Measurements from ENCODE around the gene MRM1. TPM values are rescaled to one million over a fixed set of nuclear protein-coding genes. Genes with fewer than 3 reads are reported as not detected.

Gene MRM1
- total RNA-seq, 4 donors from 2014 or later, result 8.8 to 13.9 (median 10.8) TPM

- peak overlapping the region; percentile 19 to 51 (median 37) for H3K4me3 ChIP-seq
- TF ChIP-seq POLR2A (IDR thresholded peaks at IDR 0.05), result no peak
- TF ChIP-seq CTCF (IDR thresholded peaks at IDR 0.05 in 4 of 5, conservative IDR thresholded peaks at IDR 0.05 in 1 of 5), result no peak
- H3K27me3 ChIP-seq, result peaks cover 68 to 74% (median 73%) of the 10 kb centered on the region in 3 donors
- no peaks in the 10 kb centered on the region for H3K36me3 ChIP-seq
- H3K27ac ChIP-seq, result no peak overlapping the region
- H3K9me3 ChIP-seq, result no peaks in the 10 kb centered on the region
- peaks cover 4 to 8% of the 10 kb centered on the region in 2 donors for H3K4me1 ChIP-seq
- no peak for ATAC-seq
- DNase-seq, result no peak
- in situ Hi-C loops (cut with MboI; ENCODE audit: low sequenced_read_pairs in 4 of 4) (loop anchor here in 2 of 4 donors (25.0 kb wide), 2 partner anchors 295 to 595 kb away; partner anchors contain the start of genes AATF (in 1 of the 2) and LHX1 (in 1 of the 2)), intact Hi-C loops (cut with DNase I; ENCODE audit: low total_unique reads) (no loop called here)
Observed at GRCh38 chr17:36641877-36642845, 40.8 kb downstream of the MRM1 start.

- in situ Hi-C loops (cut with MboI; ENCODE audit: low sequenced_read_pairs in 4 of 4) (loop anchor here in 2 of 4 donors (25.0 kb wide), 2 partner anchors 294 to 594 kb away; partner anchors contain the start of genes AATF (in 1 of the 2) and LHX1 (in 1 of the 2)), intact Hi-C loops (cut with DNase I; ENCODE audit: low total_unique reads) (no loop called here)
- Histone ChIP-seq H3K4me3 (no peak overlapping the region), H3K27ac (no peak overlapping the region), H3K27me3 (peaks cover 68 to 75% (median 74%) of the 10 kb centered on the region in 3 donors), H3K9me3 (no peaks in the 10 kb centered on the region), H3K4me1 (peaks cover 4 to 8% of the 10 kb centered on the region in 2 donors), H3K36me3 (no peaks in the 10 kb centered on the region)
- ATAC-seq (no peak), DNase-seq (no peak)
- no peak for TF ChIP-seq POLR2A (IDR thresholded peaks at IDR 0.05)
- TF ChIP-seq CTCF (IDR thresholded peaks at IDR 0.05 in 4 of 5, conservative IDR thresholded peaks at IDR 0.05 in 1 of 5), result no peak
Observed at GRCh38 chr17:36643086-36643685, 41.8 kb downstream of the MRM1 start.

- no peak overlapping the region for H3K27ac ChIP-seq
- in situ Hi-C loops (cut with MboI; ENCODE audit: low sequenced_read_pairs in 4 of 4) (loop anchor here in 2 of 4 donors (25.0 kb wide), 2 partner anchors 292 to 592 kb away; partner anchors contain the start of genes AATF (in 1 of the 2) and LHX1 (in 1 of the 2)), intact Hi-C loops (cut with DNase I; ENCODE audit: low total_unique reads) (no loop called here)
- no peak overlapping the region for H3K4me3 ChIP-seq
- H3K9me3 ChIP-seq, result no peaks in the 10 kb centered on the region
- peaks cover 52 to 59% (median 59%) of the 10 kb centered on the region in 3 donors for H3K27me3 ChIP-seq
- DNase-seq (no peak), ATAC-seq (no peak)
- no peaks in the 10 kb centered on the region for H3K36me3 ChIP-seq
- peaks cover 4 to 8% of the 10 kb centered on the region in 2 donors for H3K4me1 ChIP-seq
- no peak for TF ChIP-seq CTCF (IDR thresholded peaks at IDR 0.05 in 4 of 5, conservative IDR thresholded peaks at IDR 0.05 in 1 of 5)
- no peak for TF ChIP-seq POLR2A (IDR thresholded peaks at IDR 0.05)
Observed at GRCh38 chr17:36645422-36645821, 44.0 kb downstream of the MRM1 start.

- no peaks in the 10 kb centered on the region for H3K4me1 ChIP-seq
- no peak for DNase-seq
- no peaks in the 10 kb centered on the region for H3K36me3 ChIP-seq
- H3K4me3 ChIP-seq, result no peak overlapping the region
- intact Hi-C loops (cut with DNase I; ENCODE audit: low total_unique reads), result no loop called here
- TF ChIP-seq CTCF (IDR thresholded peaks at IDR 0.05 in 4 of 5, conservative IDR thresholded peaks at IDR 0.05 in 1 of 5) (no peak), POLR2A (IDR thresholded peaks at IDR 0.05) (no peak)
- H3K27ac ChIP-seq, result no peak overlapping the region
- ATAC-seq, result no peak
- H3K27me3 ChIP-seq, result peaks cover 30 to 41% (median 37%) of the 10 kb centered on the region in 3 donors
- in situ Hi-C loops (cut with MboI; ENCODE audit: low sequenced_read_pairs in 4 of 4), result loop anchor here in 2 of 4 donors (25.0 kb wide), 2 partner anchors 290 to 590 kb away; partner anchors contain the start of genes AATF (in 1 of the 2) and LHX1 (in 1 of the 2)
- no peaks in the 10 kb centered on the region for H3K9me3 ChIP-seq
Observed at GRCh38 chr17:36647636-36648035, 46.3 kb downstream of the MRM1 start.

Data from gastrocnemius medialis (tissue), 4 donors.